Erythroblast (primary cell): ENCODE measurements around the gene YPEL1.

ENCODE experiments used
- DNase-seq, 2 experiments: peaks; one replicate each; lab custom pipeline; 2025; lab: John Stamatoyannopoulos, UW
- GATA1 ChIP-seq: IDR thresholded peaks from 2 replicates; pipeline ENCODE4 v1.6.1; 2011; ENCODE audit warnings: low read depth, mild to moderate bottlenecking, control low read depth, low read length, moderate library complexity
- POLR2A ChIP-seq: IDR thresholded peaks from 2 replicates; pipeline ENCODE4 v1.6.1; 2011; ENCODE audit warnings: mild to moderate bottlenecking, low read length

The YPEL1 gene

GRCh38 chr22:21702700-21703683, 32.6 kb downstream of the YPEL1 start:
- no peak for DNase-seq
- TF ChIP-seq GATA1 (no peak), POLR2A (no peak)

DNA sequence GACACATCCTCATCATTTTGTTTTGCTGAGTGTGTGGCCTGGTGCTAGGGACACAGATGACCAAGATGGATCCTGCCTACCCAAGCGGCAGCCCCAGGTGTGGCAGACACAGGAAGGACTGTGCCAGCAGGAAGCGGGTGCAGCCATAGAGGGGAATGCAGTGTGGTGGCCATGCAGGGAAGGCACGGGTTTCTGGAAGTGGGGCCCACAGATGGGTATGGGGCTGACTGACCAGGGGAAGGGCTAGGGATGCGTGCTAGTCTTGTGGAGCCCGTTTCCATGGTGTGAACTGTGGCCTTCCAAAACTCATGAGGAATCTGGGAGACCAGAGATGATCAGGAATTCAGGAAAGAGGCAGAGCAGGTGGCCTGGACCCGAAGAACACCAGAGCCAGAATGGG, 33.5 kb downstream of the YPEL1 start:
- TF ChIP-seq POLR2A, result no peak
- no peak for TF ChIP-seq GATA1
- no peak for DNase-seq

DNA sequence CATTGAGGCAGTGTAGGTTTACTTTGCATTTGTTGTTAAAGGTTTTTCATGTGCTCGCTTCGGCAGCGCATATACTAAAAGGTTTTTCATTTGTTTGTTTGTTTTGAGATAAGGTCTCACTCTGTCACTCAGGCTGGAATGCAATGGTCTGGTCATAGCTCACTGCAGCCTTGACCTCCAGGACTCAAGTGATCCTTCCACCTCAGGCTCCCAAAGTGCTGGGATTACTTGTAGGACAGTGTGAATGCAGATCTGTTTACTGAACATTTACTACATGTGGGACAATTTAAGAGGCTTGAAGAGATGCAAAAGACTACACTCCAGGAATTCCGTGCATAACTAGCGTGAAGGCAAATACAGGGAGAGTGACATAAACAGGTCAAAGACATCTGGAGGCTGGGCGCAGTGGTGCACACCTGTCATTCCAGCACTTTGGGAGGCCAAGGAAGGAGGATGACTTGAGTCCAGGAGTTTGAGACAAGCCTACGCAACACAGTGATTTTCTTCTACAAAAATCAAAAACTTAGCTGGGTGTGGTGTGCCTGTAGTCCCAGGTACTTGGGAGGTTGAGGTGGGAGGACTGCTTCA, 34.1 kb downstream of the YPEL1 start:
- TF ChIP-seq POLR2A (no peak), GATA1 (no peak)
- no peak for DNase-seq

GRCh38 chr22:21700822-21701221, 34.8 kb downstream of the YPEL1 start:
- no peak for TF ChIP-seq POLR2A
- TF ChIP-seq GATA1, result no peak
- no peak for DNase-seq

DNA sequence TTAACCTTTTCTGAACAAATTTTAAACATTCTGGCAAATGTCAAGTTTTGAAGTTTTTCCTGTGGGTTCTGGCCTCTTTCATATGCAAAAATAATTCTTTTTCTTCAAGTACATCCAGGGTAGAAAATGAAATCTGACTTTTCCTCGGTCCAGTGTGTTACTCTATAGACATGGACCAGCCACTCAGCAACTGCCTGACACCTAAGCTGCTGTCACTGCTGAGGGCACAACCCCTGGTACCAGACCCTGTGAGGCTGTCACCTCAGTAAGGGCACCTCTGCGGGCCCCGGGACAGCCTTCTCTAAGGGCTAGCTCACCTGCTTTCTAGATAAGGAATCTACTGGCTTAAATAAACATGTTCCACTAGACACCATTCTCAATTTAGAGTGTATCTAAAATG, 36.0 kb downstream of the YPEL1 start:
- DNase-seq, result no peak
- TF ChIP-seq POLR2A (no peak), GATA1 (no peak)

- no peak for TF ChIP-seq POLR2A
- TF ChIP-seq GATA1, result no peak
- no peak for DNase-seq
Observed at GRCh38 chr22:21698430-21699329, 36.9 kb downstream of the YPEL1 start.

DNA sequence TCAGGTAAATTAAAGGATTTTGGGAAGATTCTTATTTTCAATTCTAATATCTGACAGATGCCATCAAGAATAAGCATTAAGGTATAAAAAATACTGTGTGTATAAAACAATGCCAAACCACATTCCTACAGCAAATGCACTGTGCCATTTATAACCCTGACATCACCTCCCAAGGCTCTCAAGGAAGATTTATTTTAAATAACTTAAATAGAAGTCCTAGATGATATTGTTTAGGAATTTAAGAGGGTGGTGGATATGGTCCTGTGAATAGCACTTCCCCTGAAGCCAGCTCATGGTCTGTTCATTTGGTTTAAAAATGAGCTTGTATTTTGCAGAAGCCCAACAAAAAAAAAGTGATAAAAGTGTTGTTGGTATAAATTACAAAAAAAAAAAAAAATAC, 37.7 kb downstream of the YPEL1 start:
- TF ChIP-seq POLR2A (no peak), GATA1 (no peak)
- no peak for DNase-seq

DNA sequence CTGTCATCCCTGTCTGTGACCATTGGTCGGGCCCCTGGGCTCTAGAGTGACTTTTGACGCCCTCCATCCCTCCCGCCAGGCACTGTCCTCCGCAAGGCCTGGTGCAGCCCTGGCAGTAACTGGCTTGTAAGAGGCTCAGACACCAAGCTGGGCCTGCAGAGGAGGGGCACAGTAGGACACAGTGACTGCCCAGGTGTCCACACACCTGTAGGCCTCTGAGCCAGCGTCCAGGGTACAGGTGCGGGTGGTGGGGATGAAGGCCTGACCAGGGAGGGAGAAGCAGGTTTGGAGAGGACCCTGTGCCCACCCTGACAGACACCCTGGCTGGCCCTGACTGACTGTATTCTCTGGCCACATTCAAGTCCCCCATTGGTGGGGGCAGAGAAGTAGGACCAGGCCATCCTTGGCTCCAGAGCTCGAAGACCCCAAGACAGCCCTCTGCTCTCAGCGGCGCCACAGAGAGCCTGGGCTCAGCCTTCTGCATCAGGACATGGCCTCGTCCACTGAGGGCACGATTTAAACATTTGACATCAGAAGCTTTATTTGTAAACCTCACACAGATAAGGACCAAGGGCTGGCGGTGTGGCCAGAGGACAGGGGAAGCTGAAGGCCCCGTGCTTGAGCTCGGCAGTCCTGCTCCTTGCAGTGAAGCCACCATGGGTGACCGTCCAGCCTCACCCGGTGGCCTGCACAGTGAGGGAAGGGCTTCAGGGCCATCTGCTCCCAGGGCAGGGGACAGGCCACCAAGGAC, 38.4 kb downstream of the YPEL1 start:
- TF ChIP-seq POLR2A (no peak), GATA1 (no peak)
- no peak for DNase-seq

- no peak for DNase-seq
- TF ChIP-seq GATA1, result no peak
Observed at GRCh38 chr22:21696115-21696514, 39.5 kb downstream of the YPEL1 start.

- TF ChIP-seq POLR2A, result no peak
- no peak for TF ChIP-seq GATA1
- DNase-seq, result no peak
Observed at GRCh38 chr22:21695430-21696085, 40.0 kb downstream of the YPEL1 start.

GRCh38 chr22:21694795-21695429, 40.7 kb downstream of the YPEL1 start:
- TF ChIP-seq POLR2A (no peak), GATA1 (no peak)
- DNase-seq, result no peak

- TF ChIP-seq GATA1 (no peak), POLR2A (no peak)
- DNase-seq, result no peak
Observed at GRCh38 chr22:21694394-21694793, 41.2 kb downstream of the YPEL1 start.
